ENCODE data around the gene ZNF512. TPM values are rescaled to one million over a fixed set of nuclear protein-coding genes. Genes with fewer than 3 reads are reported as not detected.
"Not testable (repeated sequence)": the region's sequence is repeated elsewhere in the genome, so short reads cannot be mapped to it uniquely, and the experiment has no call there.

The ZNF512 gene
- total RNA-seq, 1 donor from 2014 or later: 7.4 TPM

DNA sequence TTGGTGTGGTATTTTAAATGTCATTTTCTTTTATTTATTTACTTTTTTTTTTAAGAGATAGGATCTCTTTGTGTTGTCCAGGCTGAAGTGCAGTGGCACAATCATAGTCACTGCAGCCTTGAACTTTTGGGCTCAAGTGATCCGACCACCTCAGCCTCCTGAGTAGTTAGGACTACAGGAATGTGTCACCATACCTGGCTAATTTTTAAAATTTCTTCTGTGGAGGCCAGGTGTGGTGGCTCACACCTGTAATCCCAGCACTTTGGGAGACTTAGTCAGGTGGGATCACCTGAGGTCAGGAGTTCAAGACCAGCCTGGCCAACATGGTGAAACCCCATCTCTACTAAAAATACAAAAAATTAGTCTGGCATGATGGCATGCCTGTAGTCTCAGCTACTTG is 33.5 kb upstream of the ZNF512 start:
- Histone ChIP-seq H3K27me3 (ENCODE audit: control insufficient read depth, insufficient read depth, low read length) (no peaks in the 10 kb centered on the region), H3K36me3 (ENCODE audit: control insufficient read depth, insufficient read depth, low read length) (no peaks in the 10 kb centered on the region), H3K4me3 (ENCODE audit: low read depth, low read length) (no peak overlapping the region)
- TF ChIP-seq, protein P1, sequence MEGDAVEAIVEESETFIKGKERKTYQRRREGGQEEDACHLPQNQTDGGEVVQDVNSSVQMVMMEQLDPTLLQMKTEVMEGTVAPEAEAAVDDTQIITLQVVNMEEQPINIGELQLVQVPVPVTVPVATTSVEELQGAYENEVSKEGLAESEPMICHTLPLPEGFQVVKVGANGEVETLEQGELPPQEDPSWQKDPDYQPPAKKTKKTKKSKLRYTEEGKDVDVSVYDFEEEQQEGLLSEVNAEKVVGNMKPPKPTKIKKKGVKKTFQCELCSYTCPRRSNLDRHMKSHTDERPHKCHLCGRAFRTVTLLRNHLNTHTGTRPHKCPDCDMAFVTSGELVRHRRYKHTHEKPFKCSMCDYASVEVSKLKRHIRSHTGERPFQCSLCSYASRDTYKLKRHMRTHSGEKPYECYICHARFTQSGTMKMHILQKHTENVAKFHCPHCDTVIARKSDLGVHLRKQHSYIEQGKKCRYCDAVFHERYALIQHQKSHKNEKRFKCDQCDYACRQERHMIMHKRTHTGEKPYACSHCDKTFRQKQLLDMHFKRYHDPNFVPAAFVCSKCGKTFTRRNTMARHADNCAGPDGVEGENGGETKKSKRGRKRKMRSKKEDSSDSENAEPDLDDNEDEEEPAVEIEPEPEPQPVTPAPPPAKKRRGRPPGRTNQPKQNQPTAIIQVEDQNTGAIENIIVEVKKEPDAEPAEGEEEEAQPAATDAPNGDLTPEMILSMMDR (IDR thresholded peaks at IDR 0.05; ENCODE audit: insufficient read depth, low read length, severe bottlenecking): no peak
- DNase-seq (ENCODE audit: low read depth) (no peak), FAIRE-seq (no peak)

DNA sequence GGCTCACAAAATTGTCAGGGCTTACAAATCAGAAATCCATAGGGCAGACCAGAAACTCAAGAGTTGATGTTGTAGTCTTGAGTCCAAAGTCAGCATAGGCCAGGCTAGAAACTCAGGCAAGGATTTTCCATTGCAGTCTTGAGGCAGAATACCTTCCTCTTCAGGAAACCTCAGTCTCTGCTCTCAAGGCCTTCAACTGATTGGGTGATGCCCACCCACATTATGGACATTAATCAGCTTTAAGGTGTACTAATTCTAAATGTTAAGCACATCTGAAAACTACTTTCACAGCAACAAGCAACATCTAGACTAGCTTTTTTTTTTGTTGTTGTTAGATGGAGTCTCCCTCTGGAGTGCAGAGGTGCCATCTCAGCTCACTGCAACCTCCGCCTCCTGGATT is 31.3 kb upstream of the ZNF512 start:
- no peaks in the 10 kb centered on the region for H3K36me3 ChIP-seq (ENCODE audit: control insufficient read depth, insufficient read depth, low read length)
- TF ChIP-seq, protein P1 (IDR thresholded peaks at IDR 0.05; ENCODE audit: insufficient read depth, low read length, severe bottlenecking): no peak
- H3K4me3 ChIP-seq (ENCODE audit: low read depth, low read length): no peak overlapping the region
- no peaks in the 10 kb centered on the region for H3K27me3 ChIP-seq (ENCODE audit: control insufficient read depth, insufficient read depth, low read length)
- DNase-seq (ENCODE audit: low read depth): no peak
- FAIRE-seq: no peak

DNA sequence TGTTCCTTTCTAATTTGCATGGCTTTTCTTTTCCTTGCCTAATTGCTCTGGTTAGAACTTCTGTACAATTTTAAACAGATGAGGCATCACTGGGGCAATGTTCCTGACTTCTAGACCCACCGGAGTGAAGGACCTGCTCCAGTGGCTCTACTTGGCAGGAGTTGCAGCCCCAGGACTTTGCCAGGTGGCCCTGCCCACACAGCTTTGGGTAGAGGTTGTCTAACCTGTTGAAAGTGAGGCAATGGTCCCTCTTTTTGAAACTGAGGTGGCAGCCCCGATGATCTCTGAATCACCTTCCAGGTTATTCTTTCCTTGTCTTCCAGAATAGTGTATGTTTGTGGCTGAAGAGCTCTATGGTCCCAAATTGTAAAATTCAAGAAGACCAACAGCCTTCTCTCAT is 29.9 kb upstream of the ZNF512 start:
- H3K36me3 ChIP-seq (ENCODE audit: control insufficient read depth, insufficient read depth, low read length): no peaks in the 10 kb centered on the region
- H3K27me3 ChIP-seq (ENCODE audit: control insufficient read depth, insufficient read depth, low read length): no peaks in the 10 kb centered on the region
- H3K4me3 ChIP-seq (ENCODE audit: low read depth, low read length): no peak overlapping the region
- FAIRE-seq (no peak), DNase-seq (ENCODE audit: low read depth) (peak; percentile 51)
- TF ChIP-seq, protein P1 (IDR thresholded peaks at IDR 0.05; ENCODE audit: insufficient read depth, low read length, severe bottlenecking): no peak

DNA sequence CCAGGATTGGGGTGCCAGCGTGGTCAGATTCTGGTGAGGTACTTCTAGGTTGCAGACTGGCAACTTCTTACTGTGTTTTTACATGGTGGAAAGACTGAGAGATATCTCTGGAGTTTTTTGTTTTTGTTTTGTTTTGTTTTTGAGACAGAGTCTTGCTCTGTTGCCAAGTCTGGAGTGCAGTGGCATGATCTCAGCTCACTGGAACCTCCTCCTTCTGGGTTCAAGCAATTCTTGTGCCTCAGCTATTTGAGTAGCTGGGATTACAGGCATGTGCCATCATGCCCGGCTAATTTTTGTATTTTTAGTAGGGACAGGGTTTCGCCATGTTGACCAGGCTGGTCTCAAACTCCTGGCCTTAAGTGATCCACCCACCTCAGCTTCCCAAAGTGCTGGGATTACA is 28.4 kb upstream of the ZNF512 start:
- not testable (repeated sequence) for FAIRE-seq; H3K36me3 ChIP-seq (ENCODE audit: control insufficient read depth, insufficient read depth, low read length); H3K4me3 ChIP-seq (ENCODE audit: low read depth, low read length); H3K27me3 ChIP-seq (ENCODE audit: control insufficient read depth, insufficient read depth, low read length)
- DNase-seq (ENCODE audit: low read depth): peak; percentile 52

DNA sequence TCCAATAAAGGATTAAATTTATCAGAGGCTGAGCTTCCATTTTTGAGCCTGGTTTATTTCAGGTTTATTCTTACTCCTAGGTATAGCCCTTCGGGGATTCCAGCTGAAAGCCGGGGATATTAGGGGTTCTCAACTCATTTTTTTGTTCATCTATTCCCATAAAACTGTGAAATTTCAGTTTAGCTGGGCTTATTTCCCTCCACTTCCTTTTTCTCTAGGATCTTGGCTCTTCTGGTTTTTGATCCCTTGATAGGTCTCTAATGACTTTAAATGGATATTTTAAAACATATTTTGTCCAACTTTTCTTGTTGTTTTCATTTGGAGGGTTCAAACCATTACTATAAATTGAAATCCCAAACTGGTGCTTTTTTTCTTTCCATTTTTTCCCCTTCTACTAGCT is 23.6 kb upstream of the ZNF512 start:
- H3K27me3 ChIP-seq (ENCODE audit: control insufficient read depth, insufficient read depth, low read length): no peaks in the 10 kb centered on the region
- no peaks in the 10 kb centered on the region for H3K36me3 ChIP-seq (ENCODE audit: control insufficient read depth, insufficient read depth, low read length)
- no peak for DNase-seq (ENCODE audit: low read depth)
- no peak overlapping the region for H3K4me3 ChIP-seq (ENCODE audit: low read depth, low read length)
- TF ChIP-seq, protein P1 (IDR thresholded peaks at IDR 0.05; ENCODE audit: insufficient read depth, low read length, severe bottlenecking): no peak
- no peak for FAIRE-seq

DNA sequence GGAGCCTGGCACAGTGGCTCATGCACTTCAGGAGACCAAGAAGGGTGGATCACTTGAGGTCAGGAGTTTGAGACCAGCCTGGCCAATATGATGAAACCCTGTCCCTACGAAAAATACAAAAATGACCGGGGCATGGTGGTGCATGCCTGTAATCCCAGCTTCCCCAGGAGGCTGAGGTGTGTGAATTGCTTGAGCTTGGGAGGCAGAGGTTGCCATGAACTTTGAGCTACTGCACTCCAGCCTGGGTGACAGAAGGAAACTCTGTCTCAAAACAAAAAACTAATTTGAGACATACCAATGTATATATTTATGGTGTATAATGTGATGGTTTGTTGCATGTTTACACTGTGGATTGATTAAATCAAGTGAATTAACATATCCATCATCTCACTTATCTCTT is 21.8 kb upstream of the ZNF512 start:
- H3K27me3 ChIP-seq (ENCODE audit: control insufficient read depth, insufficient read depth, low read length): no peaks in the 10 kb centered on the region
- TF ChIP-seq, protein P1 (IDR thresholded peaks at IDR 0.05; ENCODE audit: insufficient read depth, low read length, severe bottlenecking): no peak
- FAIRE-seq: no peak
- no peaks in the 10 kb centered on the region for H3K36me3 ChIP-seq (ENCODE audit: control insufficient read depth, insufficient read depth, low read length)
- no peak overlapping the region for H3K4me3 ChIP-seq (ENCODE audit: low read depth, low read length)
- DNase-seq (ENCODE audit: low read depth): no peak

Measured in bronchial epithelial cell (primary cell).